CD14-positive monocyte (primary cell): ENCODE data around the gene WWOX. TPM values are rescaled to one million over a fixed set of nuclear protein-coding genes. Genes with fewer than 3 reads are reported as not detected.

Source experiments
- DNase-seq, 3 donors: peaks; one replicate each; pipeline ENCODE4 v3.0.0-alpha.2; 2011 to 2022
- H2AFZ ChIP-seq: 2 replicates; pipeline ENCODE4 v1.6.0; 2012; ENCODE audit warnings: mild to moderate bottlenecking, low read depth, low read length, inconsistent platforms; ENCODE audit not compliant: insufficient read depth, poor library complexity, severe bottlenecking
- H3K27ac ChIP-seq, 2 donors: 1 replicate in 1 of 2; 2 replicates in 1 of 2; pipeline ENCODE4 v1.5.1; 2012 to 2013; ENCODE audit warnings: low read length in 2 of 2, control low read depth in 1 of 2, inconsistent platforms in 1 of 2, low read depth in 1 of 2, mild to moderate bottlenecking in 1 of 2
- H3K27me3 ChIP-seq, 2 donors: one replicate each; pipeline versions ENCODE4 v1.6.0 to v1.6.1; 2011 to 2013; ENCODE audit warnings: low read length in 2 of 2; ENCODE audit not compliant: control insufficient read depth in 2 of 2, insufficient read depth in 2 of 2
- H3K36me3 ChIP-seq, 2 donors: replicated peaks in 1 of 2; 1 replicate in 1 of 2; 2 replicates in 1 of 2; pipeline versions ENCODE4 v1.5.1 to v1.6.1; 2012 to 2013; ENCODE audit warnings: low read length in 2 of 2, control low read depth in 1 of 2, inconsistent platforms in 1 of 2, mild to moderate bottlenecking in 1 of 2; ENCODE audit not compliant: insufficient read depth in 2 of 2, control insufficient read depth in 1 of 2
- H3K4me1 ChIP-seq, 2 donors: 1 replicate in 1 of 2; 2 replicates in 1 of 2; pipeline versions ENCODE4 v1.5.1 to v1.6.1; 2012 to 2013; ENCODE audit warnings: low read length in 2 of 2, control low read depth in 1 of 2, inconsistent platforms in 1 of 2, mild to moderate bottlenecking in 1 of 2, moderate library complexity in 1 of 2; ENCODE audit not compliant: insufficient read depth in 2 of 2, control insufficient read depth in 1 of 2
- H3K4me2 ChIP-seq: replicated peaks from 2 replicates; pipeline ENCODE3; 2012; ENCODE audit warnings: low read length, moderate library complexity, mild to moderate bottlenecking; ENCODE audit not compliant: poor library complexity, severe bottlenecking; ENCODE audit errors: extremely low read depth
- H3K4me3 ChIP-seq, 3 experiments: fragments of 200-600 bp in 1 of 3; sonication (generic) in 1 of 3; replicated peaks in 1 of 3; 1 replicate in 2 of 3; 2 replicates in 1 of 3; pipeline ENCODE4 v1.5.1; 2011 to 2013; ENCODE audit warnings: low read length in 3 of 3, mild to moderate bottlenecking in 3 of 3, control low read depth in 2 of 3, low read depth in 2 of 3, inconsistent platforms in 1 of 3, moderate library complexity in 1 of 3
- H3K79me2 ChIP-seq: 2 replicates; pipeline ENCODE4 v1.6.0; 2012; ENCODE audit warnings: mild to moderate bottlenecking, control low read depth, inconsistent platforms, low read length, moderate library complexity; ENCODE audit not compliant: insufficient read depth
- H3K9ac ChIP-seq: 2 replicates; pipeline ENCODE4 v1.6.0; 2017; ENCODE audit warnings: low read length, mild to moderate bottlenecking; ENCODE audit not compliant: insufficient read depth, poor library complexity, severe bottlenecking
- H3K9me3 ChIP-seq, 2 donors: replicated peaks in 1 of 2; 1 replicate in 1 of 2; 2 replicates in 1 of 2; pipeline versions ENCODE4 v1.5.1 to v1.6.1; 2012 to 2013; ENCODE audit warnings: low read length in 2 of 2, control low read depth in 1 of 2; ENCODE audit not compliant: control insufficient read depth in 1 of 2, insufficient read depth in 1 of 2
- H4K20me1 ChIP-seq: 2 replicates; pipeline ENCODE4 v1.6.0; 2012; ENCODE audit warnings: mild to moderate bottlenecking, low read length, control low read depth, moderate library complexity; ENCODE audit not compliant: insufficient read depth
- H3K27ac Mint-ChIP-seq, 7 donors: one replicate each; pipeline ENCODE4 v1.8.0; 2020; ENCODE audit warnings: mild to moderate bottlenecking in 7 of 7, mixed read lengths in 7 of 7, moderate library complexity in 6 of 7, inconsistent platforms in 2 of 7
- H3K27me3 Mint-ChIP-seq, 3 donors: one replicate each; pipeline ENCODE4 v1.8.0; 2021 to 2022; ENCODE audit warnings: low read depth in 3 of 3, mild to moderate bottlenecking in 3 of 3, mixed read lengths in 3 of 3, moderate library complexity in 3 of 3, inconsistent platforms in 1 of 3
- H3K36me3 Mint-ChIP-seq, 2 donors: one replicate each; pipeline ENCODE4 v1.8.0; 2020; ENCODE audit warnings: mixed read lengths in 2 of 2, inconsistent platforms in 1 of 2, mild to moderate bottlenecking in 1 of 2
- H3K4me1 Mint-ChIP-seq: one replicate; pipeline ENCODE4 v1.8.0; 2020; ENCODE audit warnings: mild to moderate bottlenecking, mixed read lengths
- H3K4me3 Mint-ChIP-seq, 2 donors: one replicate each; pipeline ENCODE4 v1.8.0; 2020; ENCODE audit warnings: mild to moderate bottlenecking in 2 of 2, mixed read lengths in 2 of 2, moderate library complexity in 1 of 2
- H3K9me3 Mint-ChIP-seq, 7 donors: one replicate each; pipeline ENCODE4 v1.8.0; 2020 to 2022; ENCODE audit warnings: mixed read lengths in 7 of 7, mild to moderate bottlenecking in 6 of 7, moderate library complexity in 6 of 7, inconsistent platforms in 2 of 7
- whole genome bisulfite sequencing: methylation state at CpG from one replicate; pipeline ENCODE4 v1.1.5; 2013; ENCODE audit warnings: missing lambda C conversion rate; ENCODE audit not compliant: insufficient coverage; 5-methylcytosine and 5-hydroxymethylcytosine counted together
- intact Hi-C, 2 donors: fragments of 100-400 bp; cut with micrococcal nuclease; formaldehyde crosslinking; loops; one replicate each; pipeline versions ENCODE4 v1.15.0 to v1.15.1; 2023
- polyA plus RNA-seq, 3 donors: library from polyadenylated mRNA; depleted of rRNA in 1 of 3; unstranded in 2 of 3; stranded (reverse) in 1 of 3; fragments of 300-500 nt in 2 of 3; fragments of >200 nt in 1 of 3; fragmentation: Illumina TruSeq in 2 of 3; gene quantifications; 1 replicate in 2 of 3; 2 replicates in 1 of 3; pipeline ENCODE4 v1.2.3, GENCODE V29; 2012 to 2021
- TF ChIP-seq, protein P1 (sequence below): fragments of 200-600 bp; IDR thresholded peaks from one replicate; pipeline ENCODE4 v1.8.0; 2022; ENCODE audit warnings: antibody characterized with exemption, mild to moderate bottlenecking

The WWOX gene
- polyA plus RNA-seq, 3 donors: 4.0 to 7.0 (median 6.3) TPM

DNA sequence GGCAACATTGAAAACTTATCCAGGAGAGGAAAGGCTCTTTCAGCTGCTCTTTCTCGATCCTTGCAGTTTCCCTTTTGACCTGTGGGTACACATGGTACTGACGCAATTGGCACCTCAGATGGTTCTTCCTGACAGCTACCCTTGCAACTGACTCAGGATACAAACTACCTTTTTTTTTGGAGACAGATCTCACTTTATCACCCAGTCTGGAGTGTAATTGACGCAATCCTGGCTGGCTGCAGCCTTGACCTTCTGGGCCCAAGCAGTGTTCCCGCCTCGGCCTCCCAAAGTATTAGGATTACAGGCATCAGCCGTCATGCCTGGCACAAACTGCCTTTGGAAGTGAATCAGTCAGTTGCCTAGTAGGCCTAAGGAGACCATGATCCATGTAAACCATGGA lies 607.2 kb downstream of the WWOX start:
- Histone ChIP-seq H3K27me3 (no peaks in the 10 kb centered on the region), H3K4me2 (no peak overlapping the region), H3K27ac (no peak overlapping the region), H3K4me1 (no peaks in the 10 kb centered on the region), H2AFZ (no peak overlapping the region), H4K20me1 (no peaks in the 10 kb centered on the region), H3K9ac (no peak overlapping the region), H3K36me3 (no peaks in the 10 kb centered on the region), H3K9me3 (no peaks in the 10 kb centered on the region), H3K4me3 (no peak overlapping the region), H3K79me2 (no peaks in the 10 kb centered on the region)
- intact Hi-C loops: loop anchor here (10.0 kb wide), 2 partner anchors 898 to 1818 kb away; partner anchors contain the start of gene MAF (in 1 of the 2)
- WGBS: 87% methylated on average over 6 of the region's 6 CpGs
- Mint-ChIP-seq H3K9me3 (no peaks in the 10 kb centered on the region), H3K36me3 (no peaks in the 10 kb centered on the region), H3K27me3 (peaks cover 0 to 2% (median 0%) of the 10 kb centered on the region in 3 donors), H3K4me3 (no peak overlapping the region), H3K27ac (no peak overlapping the region), H3K4me1 (no peaks in the 10 kb centered on the region)
- TF ChIP-seq, protein P1, sequence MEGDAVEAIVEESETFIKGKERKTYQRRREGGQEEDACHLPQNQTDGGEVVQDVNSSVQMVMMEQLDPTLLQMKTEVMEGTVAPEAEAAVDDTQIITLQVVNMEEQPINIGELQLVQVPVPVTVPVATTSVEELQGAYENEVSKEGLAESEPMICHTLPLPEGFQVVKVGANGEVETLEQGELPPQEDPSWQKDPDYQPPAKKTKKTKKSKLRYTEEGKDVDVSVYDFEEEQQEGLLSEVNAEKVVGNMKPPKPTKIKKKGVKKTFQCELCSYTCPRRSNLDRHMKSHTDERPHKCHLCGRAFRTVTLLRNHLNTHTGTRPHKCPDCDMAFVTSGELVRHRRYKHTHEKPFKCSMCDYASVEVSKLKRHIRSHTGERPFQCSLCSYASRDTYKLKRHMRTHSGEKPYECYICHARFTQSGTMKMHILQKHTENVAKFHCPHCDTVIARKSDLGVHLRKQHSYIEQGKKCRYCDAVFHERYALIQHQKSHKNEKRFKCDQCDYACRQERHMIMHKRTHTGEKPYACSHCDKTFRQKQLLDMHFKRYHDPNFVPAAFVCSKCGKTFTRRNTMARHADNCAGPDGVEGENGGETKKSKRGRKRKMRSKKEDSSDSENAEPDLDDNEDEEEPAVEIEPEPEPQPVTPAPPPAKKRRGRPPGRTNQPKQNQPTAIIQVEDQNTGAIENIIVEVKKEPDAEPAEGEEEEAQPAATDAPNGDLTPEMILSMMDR: no peak
- no peak for DNase-seq

DNA sequence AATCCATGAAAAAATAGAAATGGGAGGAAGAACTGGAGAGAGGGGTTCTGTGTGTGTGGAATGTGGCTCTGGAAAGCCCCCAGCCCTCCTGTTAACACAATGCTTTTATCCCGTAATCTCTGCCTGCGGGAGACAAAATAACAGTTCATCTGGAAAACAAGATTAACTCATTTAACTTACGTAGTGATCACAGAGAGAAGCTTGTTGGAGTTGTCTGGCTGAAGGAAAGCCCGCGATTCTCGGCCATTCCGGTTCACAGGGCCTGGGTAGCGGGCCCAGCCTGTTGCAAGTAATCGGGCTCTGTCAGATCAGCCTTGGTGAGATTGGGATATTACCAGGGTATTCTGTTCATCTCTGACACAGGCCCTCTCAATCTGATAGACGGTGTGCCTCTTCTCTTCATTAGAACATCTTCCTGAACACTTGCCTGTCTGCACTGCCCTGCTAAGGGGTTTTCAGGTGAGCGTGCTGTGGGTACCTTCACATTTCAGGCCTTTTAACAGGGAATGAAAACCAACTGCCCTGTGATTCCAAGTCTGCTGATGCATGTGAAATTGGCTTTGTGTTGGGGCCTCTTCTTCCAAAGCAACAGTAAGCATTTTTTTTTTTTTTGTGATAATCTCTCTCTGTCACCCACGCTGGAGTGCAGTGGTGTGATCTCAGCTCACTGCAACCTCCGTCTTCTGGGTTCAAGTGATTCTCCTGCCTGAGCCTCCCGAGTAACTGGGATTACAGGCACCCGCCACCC lies 609.9 kb downstream of the WWOX start:
- no peak overlapping the region for H3K4me2 ChIP-seq
- TF ChIP-seq, protein P1: no peak
- no peak overlapping the region for H3K27ac Mint-ChIP-seq
- WGBS: 97% methylated on average over 7 of the region's 15 CpGs
- peaks cover 0 to 3% (median 0%) of the 10 kb centered on the region in 3 donors for H3K27me3 Mint-ChIP-seq
- no peaks in the 10 kb centered on the region for H3K27me3 ChIP-seq
- H3K9ac ChIP-seq: no peak overlapping the region
- H3K4me3 ChIP-seq: no peak overlapping the region
- H4K20me1 ChIP-seq: no peaks in the 10 kb centered on the region
- H3K4me1 ChIP-seq: no peaks in the 10 kb centered on the region
- H3K4me3 Mint-ChIP-seq: no peak overlapping the region
- no peaks in the 10 kb centered on the region for H3K36me3 Mint-ChIP-seq
- no peaks in the 10 kb centered on the region for H3K36me3 ChIP-seq
- H2AFZ ChIP-seq: no peak overlapping the region
- intact Hi-C loops: loop anchor here (10.0 kb wide), 2 partner anchors 895 to 1815 kb away; partner anchors contain the start of gene MAF (in 1 of the 2)
- no peaks in the 10 kb centered on the region for H3K9me3 ChIP-seq
- no peak for DNase-seq
- no peaks in the 10 kb centered on the region for H3K4me1 Mint-ChIP-seq
- H3K9me3 Mint-ChIP-seq: peaks cover 0 to 2% (median 0%) of the 10 kb centered on the region in 7 donors
- no peak overlapping the region for H3K27ac ChIP-seq
- no peaks in the 10 kb centered on the region for H3K79me2 ChIP-seq
